Stimulated activated CD8-positive, alpha-beta memory T cell treated with anti-CD3 and anti-CD28 coated beads, Interleukin-15, amount 100 ng/mL, for 24 hours (primary cell): ENCODE results near the gene POLR2C.
"Not testable (repeated sequence)": the region's sequence is repeated elsewhere in the genome, so short reads cannot be mapped to it uniquely, and the experiment has no call there.

Source experiments
- DNase-seq: peaks from one replicate; pipeline ENCODE4 v3.0.0-alpha.2; 2020; ENCODE audit warnings: low read depth

POLR2C gene

DNA sequence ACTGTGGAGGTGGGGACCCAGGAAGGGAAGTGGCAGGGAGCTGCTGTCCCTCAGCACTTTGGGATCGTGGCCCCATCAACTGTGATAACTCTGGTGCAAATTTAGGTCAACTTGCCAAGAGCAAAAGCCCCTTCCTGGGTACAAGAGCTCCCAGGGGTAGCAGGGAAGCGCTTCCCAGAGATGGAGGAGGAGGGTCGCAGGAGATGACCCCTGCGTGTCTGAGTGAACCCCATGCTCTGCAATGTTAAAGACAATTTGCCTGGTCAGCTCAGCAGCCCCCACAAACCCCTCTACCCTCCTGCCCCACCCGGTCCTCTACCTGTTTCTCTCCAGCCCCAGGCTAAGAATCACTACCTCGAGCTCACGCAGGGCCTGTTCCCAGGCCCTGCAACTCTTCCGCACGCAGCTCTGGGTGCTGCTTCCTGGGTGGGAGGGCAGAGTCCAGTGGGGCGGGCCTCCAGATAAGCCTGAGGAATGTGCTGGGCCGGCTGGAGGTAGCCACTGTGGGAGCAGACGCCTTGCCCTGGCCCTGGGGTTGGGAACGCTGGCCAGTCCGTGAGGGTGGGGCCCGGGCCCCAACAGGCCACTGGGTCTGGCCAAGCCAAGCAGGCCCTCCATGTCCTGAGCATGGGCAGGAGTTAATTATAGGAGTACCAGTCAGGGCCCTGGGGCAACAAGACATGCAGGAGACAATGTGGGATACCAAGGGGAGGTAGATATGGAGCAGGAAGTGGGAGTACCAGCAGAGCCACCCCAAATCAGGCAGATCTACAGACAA is 17.7 kb downstream of the POLR2C start:
- DNase-seq: no peak

DNA sequence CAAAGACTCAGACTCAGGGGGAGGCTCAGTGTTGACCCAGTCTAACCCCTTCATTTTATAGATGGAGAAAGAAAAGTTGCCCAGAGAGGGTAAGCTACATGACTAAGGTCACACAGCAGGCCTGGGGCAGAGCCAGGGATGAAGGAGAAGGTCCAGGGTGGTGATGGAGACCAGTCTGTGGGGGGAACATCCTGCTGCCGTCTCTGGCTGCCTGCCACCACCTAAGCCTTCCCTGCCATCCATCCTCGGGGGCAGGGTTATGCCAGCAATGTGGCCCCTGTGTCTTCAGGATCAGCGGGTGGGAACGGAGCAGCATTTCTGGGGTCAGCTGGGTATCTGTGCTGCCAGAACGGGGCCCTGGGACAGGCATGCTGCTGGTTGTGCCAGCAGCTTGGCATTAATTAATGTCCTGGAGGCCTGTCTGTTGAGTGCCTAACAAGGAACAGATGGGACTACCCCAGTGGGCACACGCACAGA is 18.3 kb downstream of the POLR2C start:
- DNase-seq: no peak

GRCh38 chr16:57481421-57481820 is 18.9 kb downstream of the POLR2C start:
- no peak for DNase-seq

GRCh38 chr16:57482845-57483545 is 20.5 kb downstream of the POLR2C start:
- no peak for DNase-seq

DNA sequence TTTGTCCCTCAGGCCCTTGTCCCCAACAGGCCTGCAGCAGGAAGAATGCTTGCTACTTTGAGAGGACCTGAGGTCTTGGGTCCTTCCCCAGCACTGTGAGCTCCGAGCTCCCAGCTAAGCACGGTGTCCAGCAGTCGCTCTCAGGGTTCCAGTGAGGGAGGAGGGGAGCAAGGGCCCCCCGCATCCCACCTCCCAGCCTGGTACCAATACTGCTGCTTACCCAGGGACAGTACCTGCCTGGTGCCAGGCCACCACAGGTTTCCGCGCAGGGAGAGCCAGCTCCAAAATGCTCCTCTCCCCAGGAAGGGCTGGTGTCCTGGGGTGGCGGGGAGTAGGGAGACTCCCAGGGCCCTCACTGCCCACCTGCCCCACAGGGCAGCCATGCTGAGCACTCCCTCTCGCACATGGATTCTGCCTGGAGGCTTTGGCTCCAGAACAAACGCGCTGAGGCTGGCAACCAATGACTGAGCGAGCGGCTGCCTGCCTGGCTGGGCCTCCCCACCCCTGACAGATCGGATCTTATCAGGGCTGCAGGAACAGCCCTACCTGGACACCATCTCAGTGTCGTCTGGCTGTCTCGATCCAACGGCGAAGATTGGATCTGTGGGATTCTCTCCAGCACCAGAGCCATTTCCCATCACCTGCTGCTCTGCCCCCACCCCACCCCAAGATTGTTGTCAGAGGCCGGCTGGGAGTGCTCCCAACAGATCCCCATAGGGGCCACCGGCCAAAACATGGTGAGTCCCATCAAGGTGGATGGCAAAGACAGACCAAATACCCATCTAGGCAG is 21.4 kb downstream of the POLR2C start:
- no peak for DNase-seq

GRCh38 chr16:57484515-57485005 is 22.1 kb downstream of the POLR2C start:
- DNase-seq: no peak

DNA sequence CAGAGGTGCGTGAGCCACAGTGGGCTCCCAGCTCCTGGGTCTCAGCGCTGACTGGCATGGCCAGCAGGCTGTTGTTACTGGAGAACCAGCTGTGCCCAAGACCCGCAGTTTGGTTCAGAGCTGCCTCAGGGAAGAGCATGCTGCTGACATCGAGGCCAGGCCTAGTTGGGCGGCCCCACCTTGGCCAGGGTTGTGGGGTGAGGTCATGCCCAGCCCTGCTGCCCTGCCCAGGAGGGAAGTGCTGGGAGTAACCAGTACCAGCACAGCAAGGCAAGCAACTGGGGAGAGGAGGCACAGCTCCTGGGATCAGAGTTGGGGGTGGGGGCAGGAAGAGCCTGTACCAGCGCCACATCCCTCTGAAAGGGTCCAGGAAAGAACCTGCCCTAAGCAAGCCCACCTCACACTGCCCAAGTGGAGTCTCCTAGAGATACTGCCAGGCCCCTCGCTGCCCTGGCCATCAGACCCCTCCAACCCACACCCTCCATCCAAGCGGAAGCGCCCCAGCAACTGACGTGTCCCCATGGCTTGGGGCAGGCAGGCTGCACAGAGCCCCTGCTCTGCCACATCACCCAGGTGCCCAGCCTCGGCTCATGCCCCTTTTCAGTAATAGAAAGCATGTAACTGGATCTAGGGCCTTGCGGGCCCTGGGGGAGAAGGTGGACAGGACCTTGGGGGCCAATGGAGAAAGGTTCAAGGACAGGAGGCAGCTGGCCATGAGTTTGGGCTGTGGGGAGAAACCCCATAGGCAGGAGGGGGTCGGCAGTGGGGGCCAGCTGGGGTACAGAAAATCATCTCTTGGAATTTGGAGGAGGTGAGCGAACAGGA is 22.8 kb downstream of the POLR2C start:
- no peak for DNase-seq

DNA sequence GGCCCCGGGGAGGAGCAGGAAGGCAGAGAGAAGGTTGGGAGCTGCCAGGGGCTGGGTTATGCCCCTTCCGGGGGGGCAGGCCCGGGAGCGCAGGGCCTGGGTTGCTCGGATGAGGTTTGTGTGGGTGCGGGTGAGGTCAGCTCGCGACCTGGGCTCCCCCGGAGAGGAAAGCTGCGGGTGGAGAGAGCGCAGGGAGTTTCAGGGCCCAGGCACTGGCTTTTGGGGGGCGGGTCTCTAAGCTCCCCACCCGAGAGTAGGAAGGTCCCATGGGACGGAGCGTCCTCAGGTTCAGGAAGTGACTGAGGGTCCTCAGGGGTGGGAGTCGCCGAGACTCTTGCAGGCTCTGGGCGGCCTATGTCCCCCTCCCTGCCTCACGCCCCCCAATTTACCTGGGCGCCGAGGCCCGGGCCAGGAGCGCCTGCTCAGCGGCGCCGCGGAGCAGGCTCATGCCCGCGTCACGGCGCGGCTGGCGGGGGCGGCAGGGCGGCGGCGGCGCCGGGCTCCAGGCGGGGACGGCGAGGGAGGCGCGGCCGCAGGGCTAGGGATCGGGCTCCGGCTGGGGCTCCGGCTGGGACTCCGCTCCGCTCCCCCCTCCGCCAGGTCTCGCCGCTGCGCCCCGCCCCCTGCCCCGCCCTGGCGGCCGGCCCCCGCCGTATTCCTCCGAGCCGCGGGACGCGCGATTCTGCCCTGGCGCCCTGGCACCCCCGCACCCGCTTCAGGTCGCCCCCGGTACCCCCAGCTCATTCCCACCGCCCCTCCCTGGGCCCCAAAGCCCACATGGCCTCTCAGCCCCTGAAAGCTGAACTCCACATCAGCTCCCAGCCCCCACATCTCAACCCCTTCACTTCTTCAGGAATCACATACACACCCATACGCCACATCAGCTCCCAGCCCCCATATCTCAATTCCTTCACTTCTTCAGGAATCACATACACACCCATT is 23.7 kb downstream of the POLR2C start, which contains the start of gene DOK4:
DOK4 (minus strand) TSS at position 578 of the 942 bp plus-strand sequence. CDS start 6,986 bp downstream, outside the sequence.
- peak; percentile 68 for DNase-seq

- no peak for DNase-seq
Measured at GRCh38 chr16:57486858-57487834, 24.7 kb downstream of the POLR2C start.

- no peak for DNase-seq
Measured at GRCh38 chr16:57489229-57489628, 26.8 kb downstream of the POLR2C start.

DNA sequence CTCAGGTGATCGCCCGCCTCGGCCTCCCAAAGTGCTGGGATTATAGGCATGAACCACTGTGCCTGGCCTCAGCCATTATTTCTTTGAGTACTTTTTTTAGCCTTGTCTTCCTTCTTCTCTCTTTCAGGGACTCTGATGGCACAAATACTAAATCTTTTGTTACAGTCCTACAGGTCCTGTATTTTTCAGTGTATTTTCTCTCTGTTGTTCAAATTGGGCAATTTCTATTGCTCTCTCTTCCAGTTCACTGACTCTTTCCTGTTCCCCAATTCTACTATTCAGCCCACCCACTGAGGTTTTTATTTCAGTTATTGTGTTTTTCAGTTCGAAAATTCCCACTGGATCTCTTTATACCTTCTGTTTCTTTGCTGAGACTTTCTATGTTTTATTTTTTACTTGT is 31.3 kb downstream of the POLR2C start:
- DNase-seq: no peak

DNA sequence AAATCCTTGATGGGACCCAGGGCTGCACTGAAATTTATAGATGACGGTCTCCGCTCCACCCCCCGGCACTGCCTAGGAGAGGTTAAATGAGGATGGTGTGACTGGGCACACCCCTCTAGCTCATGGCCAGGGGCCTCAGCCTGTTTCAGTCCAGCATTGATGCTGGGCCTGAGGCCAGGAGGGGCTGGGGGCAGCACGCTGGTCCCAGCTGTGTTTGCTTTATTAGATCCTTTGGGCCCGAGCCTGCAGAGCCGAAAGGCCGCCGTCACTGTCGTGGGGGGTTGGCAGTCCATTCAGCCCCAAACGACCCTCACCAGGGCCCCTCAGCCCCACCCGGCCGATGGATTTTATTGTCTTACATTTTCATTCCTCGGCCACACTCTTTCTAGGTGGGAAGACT is 34.6 kb downstream of the POLR2C start:
- no peak for DNase-seq

- no peak for DNase-seq
Measured at GRCh38 chr16:57498031-57498430, 35.6 kb downstream of the POLR2C start.

GRCh38 chr16:57499941-57500340 is 37.5 kb downstream of the POLR2C start:
- DNase-seq: not testable (repeated sequence)

DNA sequence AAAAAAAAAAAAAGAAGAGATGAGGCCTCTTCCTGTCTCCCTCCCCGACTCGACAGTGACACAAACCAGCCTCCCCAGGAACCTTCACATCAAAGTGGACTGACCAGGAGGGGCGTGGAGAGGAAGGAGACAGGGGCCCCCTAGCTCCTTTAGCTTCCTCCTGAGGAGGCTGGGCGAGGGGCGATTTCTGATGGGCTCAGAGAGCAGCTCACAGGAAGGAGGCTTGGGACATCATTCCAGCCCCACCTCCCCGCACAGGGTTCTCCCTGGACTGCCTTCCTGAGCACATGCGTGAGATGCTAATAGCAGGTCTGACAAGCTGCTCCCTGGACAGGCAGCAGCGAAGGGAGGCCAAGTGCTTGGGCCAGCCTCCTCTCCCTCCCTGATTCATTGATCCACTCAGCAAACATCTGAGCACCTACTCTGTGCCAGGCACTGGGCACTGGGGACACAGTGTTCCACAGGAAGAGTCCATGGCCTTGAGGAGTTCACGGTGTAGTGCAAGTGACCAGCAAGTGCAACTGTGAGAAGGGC is 38.2 kb downstream of the POLR2C start:
- no peak for DNase-seq

DNA sequence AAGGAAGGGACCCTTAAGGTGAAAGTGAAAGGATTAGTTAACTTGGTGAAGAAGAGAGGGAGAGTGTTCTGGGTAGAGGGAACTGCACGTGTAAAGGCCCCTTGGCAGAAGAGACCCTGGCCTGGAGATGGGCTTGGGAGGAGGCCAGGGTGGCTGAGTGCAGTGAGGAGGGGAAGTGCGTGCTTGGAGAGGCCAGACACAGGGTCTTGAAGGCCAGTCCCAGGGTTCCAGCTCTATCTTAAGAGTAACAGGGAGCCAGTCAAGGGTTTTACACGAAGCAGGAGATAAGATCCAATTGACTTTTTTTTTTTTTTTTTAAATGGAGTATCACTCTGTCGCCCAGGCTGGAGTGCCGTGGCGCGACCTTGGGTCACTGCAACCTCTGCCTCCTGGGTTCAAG is 39.0 kb downstream of the POLR2C start:
- no peak for DNase-seq

DNA sequence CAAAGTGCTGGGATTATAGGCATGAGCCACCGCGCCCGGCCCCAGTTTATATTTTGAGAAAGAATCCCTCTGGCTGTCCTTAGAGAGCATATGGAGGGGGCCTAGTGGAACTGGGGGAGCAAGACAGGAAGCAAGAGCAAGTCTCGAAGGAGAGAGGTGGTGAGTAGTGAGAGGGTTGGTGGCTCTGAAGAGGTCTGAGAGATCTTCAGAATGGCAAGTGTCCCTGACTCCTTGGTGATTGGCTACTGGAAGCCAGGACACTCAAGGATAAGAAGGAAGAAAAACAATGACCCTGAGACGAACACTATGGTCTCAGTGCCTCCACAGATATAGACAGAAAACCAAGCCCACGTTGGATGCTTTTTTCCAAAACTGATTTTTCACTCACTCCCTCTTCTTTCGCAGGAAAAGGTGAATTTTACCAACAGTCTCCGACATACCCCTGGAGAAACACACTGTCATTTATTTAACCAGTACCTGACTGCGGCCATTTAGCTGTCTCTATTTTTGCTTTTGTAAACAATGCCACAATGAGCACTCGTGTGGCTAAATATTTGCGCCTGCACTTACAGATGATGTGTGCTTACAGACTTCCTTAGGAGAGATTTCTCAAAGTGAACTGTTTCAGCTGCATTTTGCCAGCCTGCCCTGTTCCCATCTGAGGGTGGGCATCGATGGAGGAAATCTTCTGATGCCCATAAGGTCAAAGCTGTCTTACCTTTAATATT is 39.7 kb downstream of the POLR2C start:
- no peak for DNase-seq

GRCh38 chr16:57503366-57503765 is 40.9 kb downstream of the POLR2C start:
- DNase-seq: no peak
